Measurements from ENCODE around the gene CACNB2.

DNA sequence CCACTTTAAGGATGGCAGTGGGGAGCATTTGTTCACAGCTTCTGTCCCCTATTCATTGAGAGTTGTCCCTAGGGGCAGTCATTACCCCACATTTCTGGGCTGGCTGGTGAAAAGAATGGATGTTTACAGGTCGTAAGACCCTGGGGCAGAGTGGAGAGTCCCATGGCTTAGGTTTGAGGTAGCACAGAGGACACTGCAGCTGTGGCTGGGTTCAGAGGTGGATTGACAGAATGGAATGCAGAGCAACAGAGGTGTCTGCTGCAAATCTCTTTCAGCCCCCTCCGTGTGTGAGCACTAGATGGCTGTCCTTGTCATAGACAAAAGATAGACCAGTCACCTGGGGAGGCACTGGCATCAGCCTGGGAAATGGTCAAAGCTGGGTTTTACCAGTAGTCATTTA lies 141.9 kb downstream of the CACNB2 start:
- TF ChIP-seq NR2F2 (IDR thresholded peaks at IDR 0.05) (no peak), SP1 (IDR thresholded peaks at IDR 0.05) (no peak), GABPA (IDR thresholded peaks at IDR 0.05 in 1 of 2, conservative IDR thresholded peaks at IDR 0.05 in 1 of 2) (no peak), JUND (IDR thresholded peaks at IDR 0.05) (no peak), TAF1 (conservative IDR thresholded peaks at IDR 0.05) (no peak), RAD21 (IDR thresholded peaks at IDR 0.05) (no peak)
- TF ChIP-seq, protein P1, sequence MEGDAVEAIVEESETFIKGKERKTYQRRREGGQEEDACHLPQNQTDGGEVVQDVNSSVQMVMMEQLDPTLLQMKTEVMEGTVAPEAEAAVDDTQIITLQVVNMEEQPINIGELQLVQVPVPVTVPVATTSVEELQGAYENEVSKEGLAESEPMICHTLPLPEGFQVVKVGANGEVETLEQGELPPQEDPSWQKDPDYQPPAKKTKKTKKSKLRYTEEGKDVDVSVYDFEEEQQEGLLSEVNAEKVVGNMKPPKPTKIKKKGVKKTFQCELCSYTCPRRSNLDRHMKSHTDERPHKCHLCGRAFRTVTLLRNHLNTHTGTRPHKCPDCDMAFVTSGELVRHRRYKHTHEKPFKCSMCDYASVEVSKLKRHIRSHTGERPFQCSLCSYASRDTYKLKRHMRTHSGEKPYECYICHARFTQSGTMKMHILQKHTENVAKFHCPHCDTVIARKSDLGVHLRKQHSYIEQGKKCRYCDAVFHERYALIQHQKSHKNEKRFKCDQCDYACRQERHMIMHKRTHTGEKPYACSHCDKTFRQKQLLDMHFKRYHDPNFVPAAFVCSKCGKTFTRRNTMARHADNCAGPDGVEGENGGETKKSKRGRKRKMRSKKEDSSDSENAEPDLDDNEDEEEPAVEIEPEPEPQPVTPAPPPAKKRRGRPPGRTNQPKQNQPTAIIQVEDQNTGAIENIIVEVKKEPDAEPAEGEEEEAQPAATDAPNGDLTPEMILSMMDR (IDR thresholded peaks at IDR 0.05; ENCODE audit: low read depth, low read length, missing input control): no peak
- TF ChIP-seq, protein P2, sequence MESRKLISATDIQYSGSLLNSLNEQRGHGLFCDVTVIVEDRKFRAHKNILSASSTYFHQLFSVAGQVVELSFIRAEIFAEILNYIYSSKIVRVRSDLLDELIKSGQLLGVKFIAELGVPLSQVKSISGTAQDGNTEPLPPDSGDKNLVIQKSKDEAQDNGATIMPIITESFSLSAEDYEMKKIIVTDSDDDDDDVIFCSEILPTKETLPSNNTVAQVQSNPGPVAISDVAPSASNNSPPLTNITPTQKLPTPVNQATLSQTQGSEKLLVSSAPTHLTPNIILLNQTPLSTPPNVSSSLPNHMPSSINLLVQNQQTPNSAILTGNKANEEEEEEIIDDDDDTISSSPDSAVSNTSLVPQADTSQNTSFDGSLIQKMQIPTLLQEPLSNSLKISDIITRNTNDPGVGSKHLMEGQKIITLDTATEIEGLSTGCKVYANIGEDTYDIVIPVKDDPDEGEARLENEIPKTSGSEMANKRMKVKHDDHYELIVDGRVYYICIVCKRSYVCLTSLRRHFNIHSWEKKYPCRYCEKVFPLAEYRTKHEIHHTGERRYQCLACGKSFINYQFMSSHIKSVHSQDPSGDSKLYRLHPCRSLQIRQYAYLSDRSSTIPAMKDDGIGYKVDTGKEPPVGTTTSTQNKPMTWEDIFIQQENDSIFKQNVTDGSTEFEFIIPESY (IDR thresholded peaks at IDR 0.05): no peak

Measured in liver (tissue), 3 donors.